Right kidney (tissue), 9 donors: Measurements from ENCODE around the gene SNED1.

ENCODE experiments used
- DNase-seq: peaks from one replicate; pipeline ENCODE4 v3.0.0-alpha.2; 2016
- long read RNA-seq, 8 donors: transcript quantifications; one replicate each; lab custom pipeline, GENCODE V29; 2026

The SNED1 gene
- long read RNA-seq, donor 1: 0 reads
- long read RNA-seq, donor 2: 0 reads
- long read RNA-seq, donor 3: 0 reads
- long read RNA-seq, donor 4, partial matches to known transcripts: 311 of 311 reads
- long read RNA-seq, donor 4, other reads (novel, unspliced or antisense): 0 of 311 reads
- long read RNA-seq, donor 5, partial matches to known transcripts: 5 of 18 reads
- long read RNA-seq, donor 5, other reads (novel, unspliced or antisense): 13 of 18 reads
- long read RNA-seq, donor 6: 0 reads
- long read RNA-seq, donor 7, partial matches to known transcripts: 29 of 29 reads
- long read RNA-seq, donor 7, other reads (novel, unspliced or antisense): 0 of 29 reads
- long read RNA-seq, donor 8, partial matches to known transcripts: 12 of 28 reads
- long read RNA-seq, donor 8, other reads (novel, unspliced or antisense): 16 of 28 reads

DNA sequence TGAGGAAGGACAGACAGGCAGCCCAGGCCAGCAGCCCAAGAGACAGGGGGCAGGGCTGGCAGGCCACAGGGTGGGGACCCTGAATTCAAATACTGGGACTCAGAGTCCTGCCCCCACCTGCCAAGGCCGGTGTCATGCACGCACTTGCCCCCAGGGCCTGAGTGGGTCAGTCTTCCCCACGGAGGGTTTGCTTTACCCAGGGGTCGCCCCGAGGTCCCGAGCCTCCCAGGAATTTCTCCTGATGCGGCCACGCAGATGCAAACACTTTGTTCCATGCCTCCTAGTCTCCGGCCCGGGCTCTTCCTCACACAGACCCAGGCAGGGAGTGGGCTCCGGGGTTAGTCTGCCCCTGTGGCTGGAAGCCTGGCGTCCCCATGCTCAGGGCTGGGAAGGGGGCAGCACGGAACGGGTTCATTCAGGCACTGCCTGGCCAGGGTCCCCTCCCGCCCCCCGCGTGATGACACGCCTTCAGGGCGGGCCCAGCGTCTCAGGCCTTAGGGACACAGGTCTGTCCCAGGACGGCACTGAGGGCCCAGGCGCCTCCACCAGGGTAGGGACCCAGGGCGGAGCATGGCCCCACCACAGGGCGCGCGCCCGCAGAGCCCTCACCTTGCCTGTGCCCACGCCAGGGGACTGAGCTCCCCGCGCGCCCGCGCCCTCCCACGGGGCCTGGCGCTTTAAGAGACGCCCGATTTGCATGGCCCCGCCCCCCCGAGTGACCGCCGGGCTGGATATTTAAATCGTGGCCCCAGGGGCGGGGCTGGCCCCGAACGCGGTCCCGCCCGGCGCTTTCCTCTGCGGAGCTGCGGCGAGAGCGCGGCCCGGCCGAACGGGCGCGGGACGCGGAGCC, at the start of gene SNED1:
SNED1 (plus strand) TSS at position 763 of the 850 bp plus-strand sequence. CDS start 220 bp downstream, outside the sequence.
- DNase-seq: peak; percentile 96

DNA sequence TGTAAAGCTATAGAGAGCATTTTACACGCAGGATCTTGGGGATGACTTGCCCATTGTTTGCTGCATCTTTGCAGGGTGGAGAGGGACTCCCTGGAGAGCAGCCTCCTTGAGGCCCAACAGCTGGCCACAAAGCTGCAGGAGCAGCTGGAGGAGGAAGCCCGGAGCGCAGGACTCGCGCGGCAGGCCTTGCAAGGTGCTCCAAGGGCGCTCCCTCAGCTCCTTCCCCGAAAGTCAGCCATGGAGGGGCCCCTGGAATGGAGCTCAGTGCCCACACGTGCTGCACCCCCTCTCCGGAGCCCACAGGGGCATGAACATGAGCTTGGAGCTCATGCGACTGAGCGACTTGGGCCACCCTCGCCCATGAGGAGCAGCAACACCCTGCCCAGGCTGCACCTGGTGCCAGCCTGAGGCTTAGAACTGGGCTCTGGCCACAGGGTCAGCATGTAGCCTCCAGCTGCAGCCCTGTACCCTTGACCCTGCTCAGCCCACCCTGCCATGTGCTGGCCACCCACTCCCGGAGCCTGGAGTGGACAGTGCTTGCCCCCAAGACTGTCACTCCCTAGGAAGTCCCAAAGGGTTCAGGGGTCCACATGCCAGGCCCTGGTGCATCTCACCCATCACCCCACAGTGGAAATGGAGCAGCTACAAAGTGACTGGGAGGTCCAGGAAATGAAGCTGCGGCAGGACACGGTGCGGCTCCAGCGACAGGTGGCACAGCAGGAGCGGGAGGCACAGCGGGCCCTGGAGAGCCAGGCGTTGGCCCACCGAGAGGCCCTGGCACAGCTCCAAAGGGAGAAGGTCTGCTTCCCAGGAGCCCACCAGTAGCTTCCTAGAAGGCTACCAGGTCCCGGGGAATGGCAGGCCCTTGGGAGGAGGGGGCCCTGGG, 49.3 kb upstream of the SNED1 start:
- DNase-seq: no peak

DNA sequence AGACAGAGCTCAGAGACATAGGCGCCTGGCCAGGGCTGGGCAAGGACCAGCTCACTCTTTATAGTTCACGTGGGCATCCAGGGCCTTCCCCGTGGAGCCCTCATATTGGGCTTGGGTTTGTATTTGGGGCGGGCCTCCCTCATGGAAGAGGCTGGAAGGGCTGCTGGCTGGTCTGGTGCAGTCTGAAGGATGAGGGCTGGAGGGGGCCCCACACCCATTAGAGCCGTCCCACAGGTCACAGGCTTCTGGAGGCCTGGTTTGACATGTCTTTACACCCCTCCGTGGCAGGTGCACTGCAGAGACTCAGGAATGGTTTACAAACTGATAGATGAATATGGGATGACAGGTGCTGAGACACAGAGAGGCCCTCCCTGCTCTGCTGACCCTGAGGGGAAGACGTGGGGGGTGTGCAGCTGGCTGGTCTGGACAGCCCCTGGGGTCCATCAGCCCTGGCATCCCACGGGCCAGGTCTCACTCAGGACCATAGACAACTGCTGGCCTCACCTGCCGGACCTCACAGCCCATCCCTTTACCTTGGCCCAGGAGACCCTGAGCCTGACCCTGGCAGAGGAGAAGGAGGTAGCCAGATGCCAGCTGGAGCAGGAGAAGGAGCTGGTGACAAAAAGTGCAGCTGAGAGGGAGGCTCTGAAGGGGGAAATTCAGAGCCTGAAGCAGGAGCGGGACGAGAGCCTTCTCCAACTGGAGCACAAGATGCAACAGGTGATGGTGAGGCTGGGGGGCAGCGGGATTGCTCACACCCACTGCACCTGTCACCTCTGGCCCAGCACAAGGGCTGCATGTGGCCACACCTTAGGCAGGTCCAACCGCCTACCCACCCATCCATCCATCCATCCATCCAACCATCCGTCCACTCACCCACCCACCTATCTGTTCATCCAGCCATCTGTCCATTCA, 48.4 kb upstream of the SNED1 start:
- DNase-seq: no peak

DNA sequence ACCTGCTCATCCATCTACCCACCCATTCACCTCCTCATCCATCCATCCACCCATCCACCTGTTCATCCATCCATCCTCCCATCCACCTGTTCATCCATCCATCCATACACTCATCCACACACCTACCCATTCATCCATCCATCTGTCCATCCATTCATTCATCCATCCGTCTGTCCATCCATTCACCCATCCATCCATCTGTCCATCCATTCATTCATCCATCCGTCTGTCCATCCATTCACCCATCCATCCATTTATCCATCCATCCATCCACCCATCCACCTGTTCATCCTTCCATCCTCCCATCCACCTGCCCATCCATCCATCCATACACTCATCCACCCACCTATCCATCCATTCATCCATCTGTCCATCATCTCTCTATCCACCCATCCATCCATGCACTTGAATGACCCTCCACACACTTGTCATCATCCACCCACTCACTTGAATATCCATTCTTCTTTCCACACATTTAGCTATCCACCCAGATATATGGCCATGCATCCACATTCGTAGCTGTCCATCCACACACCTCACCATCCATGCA, 47.3 kb upstream of the SNED1 start:
- DNase-seq: no peak

DNA sequence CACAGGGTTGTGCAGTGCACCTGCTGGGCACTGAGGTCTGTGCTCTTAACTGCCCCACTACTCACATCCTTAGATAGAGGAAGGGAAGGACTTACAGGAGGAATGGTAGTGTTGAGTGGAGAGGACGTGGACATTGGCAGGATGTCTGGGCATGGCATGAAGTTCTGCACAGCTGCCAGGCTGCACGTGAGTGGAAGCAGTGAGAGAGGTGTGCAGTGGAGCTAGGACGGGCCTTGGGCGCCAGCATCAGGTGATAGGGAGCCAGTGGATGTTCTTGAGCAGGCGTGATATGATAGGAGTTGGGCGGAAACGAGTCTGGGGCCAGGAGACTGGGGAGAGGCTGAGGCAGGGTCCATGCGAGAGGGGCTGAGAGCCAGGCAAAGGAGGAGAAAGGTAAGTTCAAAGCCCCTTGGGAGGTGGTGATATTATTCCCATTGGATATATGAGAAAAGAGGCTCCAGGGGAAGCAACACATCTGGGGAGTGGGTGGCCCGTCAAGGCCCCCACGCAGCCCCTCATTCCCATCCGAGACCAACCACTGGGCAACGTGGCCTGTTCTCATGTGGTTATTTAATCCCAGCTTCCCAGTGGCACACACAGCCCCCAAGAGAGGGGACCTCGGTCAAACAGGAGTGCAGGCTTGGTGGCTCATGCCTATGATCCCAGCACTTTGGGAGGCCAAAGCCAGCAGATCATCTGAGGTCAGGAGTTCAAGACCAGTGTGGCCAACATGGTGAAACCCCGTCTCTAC, 45.7 kb upstream of the SNED1 start:
- DNase-seq: no peak

DNA sequence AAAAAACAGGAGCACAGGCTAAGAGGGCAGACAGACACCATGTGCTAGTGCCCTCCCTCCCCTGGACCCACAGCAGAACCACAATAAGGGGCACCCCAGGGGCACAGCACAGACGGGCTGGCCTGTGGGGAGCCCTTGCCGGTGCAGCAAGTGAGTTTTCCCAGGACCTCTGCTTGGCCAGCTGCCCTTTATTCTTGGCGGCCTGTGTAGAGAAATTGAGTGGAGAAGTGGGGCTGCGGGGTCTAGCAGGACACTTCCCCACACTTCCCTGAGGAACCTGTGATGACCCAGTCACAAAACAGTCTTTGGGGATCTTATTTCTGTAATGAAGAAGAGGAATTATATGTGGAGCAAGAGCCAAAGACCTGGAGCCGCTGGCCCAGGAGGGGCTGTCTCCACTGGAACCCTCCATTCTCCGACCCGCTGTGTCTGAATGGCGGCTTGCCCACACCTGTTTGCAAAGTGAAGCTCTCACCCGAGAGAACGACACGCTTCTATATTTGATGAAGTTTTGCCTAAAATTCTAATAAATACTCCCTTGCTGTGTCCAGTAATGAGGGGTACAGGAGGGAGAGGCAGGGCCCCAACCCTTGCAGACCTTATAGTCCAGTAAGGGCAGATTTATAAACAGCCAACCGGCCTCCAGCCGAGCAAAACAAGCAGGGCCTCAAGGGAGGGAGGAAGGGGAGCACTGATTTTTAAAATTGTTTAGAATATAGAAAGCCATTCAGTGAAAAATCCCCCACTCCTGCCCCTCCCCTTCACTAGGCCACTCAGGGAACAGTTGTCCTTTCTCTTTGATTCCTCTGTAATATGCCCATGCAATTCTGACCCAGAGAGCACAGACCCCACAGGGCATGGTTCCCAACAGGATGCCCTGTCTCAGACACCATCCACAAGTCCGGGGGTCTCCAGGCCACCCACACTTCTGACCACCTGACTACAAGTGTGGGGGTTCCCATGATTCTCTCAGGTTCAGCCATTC, 44.7 kb upstream of the SNED1 start:
- no peak for DNase-seq

DNA sequence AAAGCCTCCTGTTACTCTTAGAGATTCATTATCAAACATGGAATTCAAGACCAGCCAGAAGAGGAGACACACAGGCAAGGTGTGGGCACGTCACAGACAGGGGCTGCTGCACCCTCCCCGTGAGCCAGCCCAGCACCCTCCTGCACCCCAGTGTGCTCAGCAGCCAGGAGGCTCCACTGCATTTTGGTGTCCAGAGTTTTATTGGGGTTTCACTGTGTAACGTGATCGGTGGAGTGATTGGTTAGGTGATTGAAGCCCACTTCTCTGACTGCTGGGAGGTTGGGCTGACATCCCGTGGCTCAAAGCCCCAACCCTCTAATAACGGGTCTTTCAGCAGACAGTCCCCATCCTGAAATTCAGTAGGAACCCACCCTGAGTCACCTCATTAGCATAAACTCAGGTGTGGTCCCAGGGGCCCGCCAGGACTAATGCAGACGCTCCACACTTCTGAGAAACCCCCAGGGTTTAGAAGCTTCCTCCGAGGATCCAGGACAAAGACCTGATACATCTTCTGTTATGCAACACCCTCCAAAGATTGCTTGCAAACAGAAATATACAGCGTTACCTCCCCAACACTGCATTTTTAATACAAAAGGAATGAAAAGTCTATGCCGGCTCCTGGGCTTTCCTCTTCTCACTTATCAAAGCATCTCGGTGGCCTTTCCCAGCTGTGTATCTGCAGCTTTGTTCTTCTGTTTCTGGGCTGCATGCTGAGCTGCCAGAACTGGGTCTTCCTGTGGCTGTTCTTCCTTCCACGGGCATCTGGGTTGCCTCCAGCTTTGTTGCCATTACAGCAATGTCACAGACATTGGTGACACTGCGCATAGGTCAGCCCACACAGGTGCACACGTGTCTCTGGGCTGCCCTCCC, 43.7 kb upstream of the SNED1 start:
- no peak for DNase-seq

DNA sequence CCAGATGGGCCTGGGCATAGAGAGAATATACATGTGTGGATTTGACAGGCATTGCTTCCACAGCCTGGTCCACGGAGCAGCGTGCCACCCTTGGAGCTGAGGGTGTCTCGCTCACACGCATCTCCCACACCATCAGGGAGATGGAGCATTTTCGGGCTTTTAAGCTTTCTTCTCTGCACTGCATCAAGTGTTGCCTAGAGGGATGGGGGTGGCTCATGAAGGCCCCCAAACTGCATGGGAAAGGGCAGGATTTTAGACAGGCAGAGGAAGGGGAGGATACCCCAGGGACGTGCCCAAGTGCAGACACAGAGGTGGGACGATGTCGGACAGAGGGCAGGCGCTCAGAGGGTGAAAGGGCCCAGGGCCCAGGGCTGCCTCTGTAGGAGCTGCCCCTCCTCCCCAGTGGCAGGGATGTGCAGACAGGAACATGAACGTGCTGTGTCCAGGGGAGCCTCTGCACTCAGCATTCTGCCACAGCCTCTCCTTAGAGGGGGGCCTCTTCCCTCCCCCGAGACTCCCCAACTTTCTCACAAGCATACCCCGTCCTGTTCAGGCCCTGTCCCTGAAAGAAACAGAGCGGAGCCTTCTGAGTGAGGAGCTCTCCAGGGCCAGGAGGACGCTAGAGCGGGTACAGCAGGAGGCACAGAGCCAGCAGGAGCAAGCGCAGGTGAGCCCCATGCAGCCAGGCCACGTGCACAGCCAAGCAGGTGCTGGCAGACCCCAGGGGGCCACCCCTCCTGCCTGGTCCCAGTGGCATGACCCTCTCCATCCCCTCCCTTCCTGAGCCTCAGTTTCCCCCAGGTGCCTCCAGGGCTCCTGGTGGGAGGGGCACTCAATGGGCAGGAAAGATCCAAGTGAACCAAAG, 42.9 kb upstream of the SNED1 start:
- DNase-seq: no peak

DNA sequence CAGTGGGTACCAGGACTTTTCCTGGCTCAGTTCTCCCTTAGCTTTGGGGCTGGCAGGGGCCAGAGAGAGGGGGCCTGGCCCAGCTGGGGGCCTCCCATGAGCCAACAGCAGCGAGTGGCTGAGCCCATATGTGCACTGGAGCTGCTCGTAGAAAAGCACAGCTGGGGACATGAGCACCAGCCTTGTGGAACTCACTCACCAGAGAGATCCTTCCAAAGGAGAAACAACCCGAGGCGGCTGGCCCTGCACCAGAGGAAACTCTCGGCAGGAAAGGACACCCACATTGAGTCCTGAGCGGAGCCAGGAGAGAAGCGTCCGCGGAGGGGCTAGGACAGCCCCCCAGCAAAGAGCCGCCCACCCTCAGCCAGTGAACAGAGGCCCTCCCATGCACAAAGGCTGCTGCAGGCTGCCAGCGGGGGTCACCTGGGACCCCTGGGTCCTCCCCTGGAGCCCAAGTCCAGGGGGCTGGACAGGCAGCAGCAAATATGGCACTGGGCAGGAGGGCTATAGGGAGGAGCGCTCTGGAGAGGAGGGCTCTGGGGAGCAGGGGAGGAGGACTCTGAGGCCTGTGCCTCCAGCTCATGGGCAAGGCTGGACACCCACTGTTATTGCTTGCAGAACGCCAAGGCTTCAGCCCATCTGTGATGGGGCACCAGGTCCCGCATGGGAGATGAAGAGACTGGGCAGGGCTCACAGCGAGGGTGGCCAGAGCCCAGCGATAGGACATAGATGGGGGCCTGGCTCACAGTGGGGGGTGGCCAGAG, 42.1 kb upstream of the SNED1 start:
- DNase-seq: no peak

DNA sequence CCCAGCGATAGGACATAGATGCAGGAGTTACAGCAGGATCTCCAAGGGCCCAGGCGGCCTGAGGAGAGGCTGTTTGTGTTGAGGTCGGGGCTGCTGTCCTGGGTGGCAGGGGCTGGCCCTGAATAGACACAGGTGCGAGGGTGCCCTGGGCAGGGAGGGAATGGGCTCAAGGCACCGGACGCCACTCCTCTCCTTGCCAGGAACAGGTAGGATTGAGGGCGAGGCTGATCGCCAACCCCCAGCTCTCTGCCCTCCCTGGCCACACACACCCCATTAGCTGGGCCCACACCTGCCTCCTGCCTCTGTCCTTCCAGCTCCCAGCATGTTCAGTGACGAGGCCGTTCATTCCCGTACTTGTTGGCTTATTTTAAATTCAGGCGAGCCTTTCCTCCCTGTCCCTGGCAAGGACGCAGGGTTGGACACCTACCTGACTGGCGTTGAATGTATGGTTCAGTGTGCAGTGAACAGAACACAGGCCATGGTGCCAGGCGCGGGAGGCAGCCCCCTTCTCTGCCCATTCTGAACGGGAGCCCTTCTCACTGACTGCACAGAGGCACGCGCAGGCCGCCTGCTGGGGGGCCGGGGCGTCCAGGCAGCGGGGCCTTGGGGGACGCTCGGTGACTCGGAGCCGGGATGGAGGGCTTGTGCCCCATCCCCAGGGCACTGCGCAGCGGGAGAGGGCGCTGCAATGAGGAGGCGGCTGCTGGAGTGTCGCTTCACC, 41.3 kb upstream of the SNED1 start:
- DNase-seq: no peak

DNA sequence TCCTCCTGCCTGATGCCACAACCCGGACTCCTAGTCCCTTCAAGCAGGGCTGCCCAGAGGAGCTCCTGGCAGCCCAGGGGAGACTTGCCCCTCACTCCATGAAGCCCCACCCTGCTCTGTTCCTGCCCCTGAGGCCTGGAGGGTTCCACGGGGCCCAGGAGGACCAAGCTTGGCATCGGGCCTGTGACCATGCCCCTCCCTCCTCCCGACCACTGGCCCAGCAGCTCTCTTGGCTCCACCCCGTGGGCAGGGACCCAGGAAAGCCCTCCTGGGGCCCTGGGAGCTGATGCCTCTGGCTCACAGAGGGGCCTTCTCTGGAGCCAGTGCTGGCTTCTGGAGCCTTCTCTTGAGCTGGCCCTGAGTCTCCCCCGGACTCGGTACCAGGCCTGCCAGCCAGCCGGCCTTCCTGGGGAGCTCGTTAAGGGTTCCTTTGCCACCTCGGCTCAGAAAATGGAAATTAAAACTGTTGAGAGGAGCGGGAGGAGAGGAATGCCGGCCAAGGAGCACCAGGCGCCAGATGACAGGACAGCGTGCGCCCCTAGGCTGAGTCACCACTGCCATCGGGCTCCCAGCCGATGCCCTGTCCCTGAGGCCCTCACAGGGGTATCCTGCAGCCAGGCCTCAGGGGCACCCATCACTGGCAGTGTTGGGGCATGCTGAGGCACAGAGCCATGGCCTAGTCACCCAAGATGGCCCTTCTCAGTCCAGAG, 40.6 kb upstream of the SNED1 start:
- no peak for DNase-seq

DNA sequence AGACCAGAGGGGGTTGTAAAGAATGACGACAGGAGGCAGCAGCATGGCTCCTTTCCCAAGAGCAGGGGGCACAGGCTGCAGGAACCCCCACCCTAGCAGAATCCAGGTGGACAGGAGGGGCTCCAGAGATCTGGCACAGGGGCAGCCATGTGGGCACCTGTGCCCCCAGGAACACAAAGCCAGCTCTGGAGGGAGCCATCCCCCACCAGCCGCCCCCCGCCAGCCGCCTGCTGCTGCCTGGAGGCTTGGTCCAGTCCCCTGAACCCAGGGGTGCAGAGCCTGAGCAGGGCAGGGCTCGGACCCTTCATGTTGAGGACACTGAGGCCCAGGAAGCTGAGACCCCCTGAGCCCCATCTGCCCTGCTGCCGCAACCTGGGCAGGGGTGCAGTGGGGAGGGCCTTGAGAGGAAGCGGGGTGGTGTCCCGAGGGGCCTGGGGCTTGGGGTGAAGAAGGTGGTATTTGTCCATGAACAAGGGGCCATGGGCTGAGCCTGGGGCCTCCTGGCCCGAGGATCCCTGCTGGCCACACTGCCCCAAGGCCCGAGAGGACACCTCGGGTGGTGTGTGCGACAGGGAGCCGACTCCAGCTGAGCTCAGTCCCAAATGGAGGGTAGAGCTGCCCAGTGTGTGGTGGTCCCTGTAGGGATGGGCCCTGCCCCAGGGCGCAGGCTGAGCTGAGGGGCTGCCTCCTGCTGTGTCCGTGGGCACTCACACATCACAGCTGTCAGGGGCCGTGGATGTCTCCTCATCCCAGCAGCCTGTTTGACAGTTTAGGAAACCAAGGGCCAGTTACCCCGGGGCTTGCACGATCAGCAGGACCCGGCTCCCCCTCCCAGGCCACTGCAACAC, 39.8 kb upstream of the SNED1 start:
- DNase-seq: no peak

DNA sequence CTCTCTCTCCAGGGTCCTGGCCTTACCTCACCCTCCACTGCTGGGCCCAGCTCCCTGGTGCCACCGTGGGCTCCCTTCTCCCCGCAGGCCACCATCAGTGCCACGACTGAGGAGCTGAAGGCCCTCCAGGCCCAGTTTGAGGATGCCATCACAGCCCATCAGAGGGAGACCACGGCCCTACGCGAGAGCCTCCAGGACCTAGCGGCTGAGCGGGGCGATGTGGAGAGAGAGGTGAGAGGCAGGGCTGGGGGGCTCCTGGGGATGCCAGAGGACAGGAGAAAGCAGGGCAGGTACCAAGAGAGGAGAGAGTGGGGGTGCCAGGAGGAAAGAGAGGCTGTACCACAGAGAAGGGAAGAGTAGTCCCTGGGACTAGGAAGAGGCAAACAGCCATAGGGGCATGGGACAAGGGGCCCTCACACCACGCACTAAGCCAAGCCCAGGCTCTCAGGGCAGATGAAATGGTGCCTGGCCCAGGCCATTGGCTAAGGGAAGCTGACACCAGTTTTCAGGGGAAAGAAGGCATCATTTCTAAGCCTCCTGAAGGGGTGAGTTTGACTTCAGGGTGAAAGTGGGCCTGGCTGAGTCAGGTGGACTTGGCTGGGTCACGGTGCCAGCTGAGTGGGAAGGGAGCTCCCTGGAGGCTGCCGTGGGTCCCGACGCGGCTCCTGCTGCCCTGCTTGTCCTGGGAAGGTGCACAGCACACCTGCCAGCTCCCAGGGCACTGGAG, 39.0 kb upstream of the SNED1 start:
- DNase-seq: no peak
